Putamen (tissue), 1 donor: ENCODE measurements around the gene ELOA.
A peak's percentile ranks its signal among the peaks of the same experiment; 100 is the strongest.
"Not testable (repeated sequence)": the region's sequence is repeated elsewhere in the genome, so short reads cannot be mapped to it uniquely, and the experiment has no call there.

Source experiments
- DNase-seq: peaks from one replicate; pipeline ENCODE4 v3.0.0-alpha.2; 2016; ENCODE audit warnings: low spot score

ELOA gene

DNA sequence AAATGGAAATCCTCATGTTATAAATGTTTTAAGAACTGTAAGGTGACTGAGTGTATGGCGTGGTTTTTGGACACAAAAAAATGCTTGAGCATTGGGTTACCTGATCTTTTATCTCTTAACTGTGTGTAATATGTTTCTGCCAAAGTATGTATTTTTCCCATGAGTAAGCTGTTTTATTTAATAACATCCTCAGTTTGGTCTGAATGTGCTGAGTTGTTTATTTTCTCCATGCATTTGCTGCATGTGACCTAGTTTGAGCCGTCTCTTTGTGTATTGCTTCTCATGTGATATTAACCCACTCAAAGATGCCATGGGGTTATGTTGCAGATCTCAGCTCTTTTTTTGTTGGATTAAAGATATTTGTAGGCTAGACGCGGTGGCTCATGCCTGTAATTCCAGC, 41.6 kb downstream of the ELOA start:
- DNase-seq: no peak

DNA sequence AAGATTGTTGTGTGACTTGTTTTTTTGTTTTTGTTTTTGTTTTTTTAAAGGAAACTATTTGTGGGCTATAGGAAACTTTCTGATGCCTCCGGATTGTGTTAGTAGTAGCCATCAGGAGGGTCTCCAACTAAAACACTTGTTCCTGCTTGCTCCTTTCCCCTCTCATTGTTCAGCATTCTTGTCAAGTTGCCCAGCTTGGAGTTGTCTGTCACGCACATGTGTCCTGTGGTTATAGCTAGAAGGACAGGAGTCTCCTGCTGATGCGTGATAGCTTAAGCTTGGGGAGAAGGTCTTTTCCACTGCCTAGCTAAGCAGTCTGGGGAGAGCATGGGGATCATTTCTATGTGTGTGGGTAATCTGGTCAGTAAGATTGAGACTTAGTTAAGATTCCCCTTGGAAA, 44.4 kb downstream of the ELOA start:
- no peak for DNase-seq

DNA sequence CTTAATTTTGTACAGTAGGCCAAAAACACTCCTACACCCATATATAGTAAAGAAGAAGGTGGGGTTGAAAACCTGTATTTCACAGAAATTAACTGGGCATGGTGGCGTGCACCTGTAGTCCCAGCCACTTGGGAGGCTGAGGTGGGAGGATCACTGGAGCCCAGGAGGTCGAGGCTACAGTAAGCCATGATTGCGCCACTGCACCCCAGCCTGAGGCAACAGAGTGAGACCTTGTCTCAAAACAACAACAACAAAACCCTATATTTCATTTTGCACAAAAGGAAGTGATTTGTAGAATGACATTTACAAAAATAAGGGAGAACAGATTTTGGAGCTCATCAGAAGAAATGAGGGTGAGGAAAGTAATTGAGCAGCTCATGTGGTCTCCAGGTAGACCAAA, 45.4 kb downstream of the ELOA start:
- no peak for DNase-seq

DNA sequence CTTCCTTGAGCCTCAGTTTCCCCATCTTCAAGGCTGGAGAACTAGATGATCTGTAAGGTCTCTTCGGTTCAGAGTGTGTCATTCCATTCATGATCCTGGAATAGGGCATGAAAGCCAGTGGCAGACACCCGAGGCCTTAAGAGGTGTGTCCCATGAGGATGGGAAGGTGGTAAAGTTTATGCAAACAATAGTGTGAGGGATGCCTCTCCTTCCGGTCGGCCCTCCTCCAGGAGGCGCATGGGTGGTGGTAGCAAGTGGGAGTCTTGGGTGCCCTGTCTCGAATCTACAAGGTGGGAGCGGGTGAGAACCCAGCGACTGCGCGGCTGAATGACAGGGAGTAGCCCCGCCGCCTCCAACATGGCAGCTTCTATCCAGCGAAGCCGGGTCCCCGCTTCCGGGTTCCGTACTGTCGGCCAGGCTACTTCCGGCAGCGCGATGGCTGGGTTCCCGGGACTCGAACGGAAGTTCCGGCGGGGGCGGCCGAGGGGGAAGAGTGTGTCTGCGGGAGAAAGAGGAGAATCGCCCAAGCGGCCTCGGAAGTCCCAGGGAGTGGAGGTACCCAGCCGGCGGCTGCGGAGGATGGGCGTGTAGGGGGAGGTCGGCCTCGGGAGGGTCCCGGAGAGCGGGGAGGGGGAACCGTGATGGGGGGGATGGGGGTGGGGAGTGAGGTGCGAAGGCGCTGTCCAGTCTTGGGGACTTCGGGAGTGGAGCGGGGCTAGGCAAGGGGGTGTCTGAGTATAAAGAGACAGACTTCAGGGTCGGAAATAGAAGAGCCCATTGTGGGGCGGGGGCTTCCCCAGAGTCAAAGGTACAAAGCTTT, 47.6 kb downstream of the ELOA start, which contains the start of gene LYPLA2:
Gene LYPLA2, plus strand, starts transcription at position 450 of the 820 bp plus-strand sequence. CDS start 1,538 bp downstream, outside the sequence.
- peak; percentile 93 for DNase-seq

- DNase-seq: no peak
These were observed 48.3 kb downstream of the ELOA start for GRCh38 chr1:23791516-23792047.

- no peak for DNase-seq
These were observed 49.1 kb downstream of the ELOA start for GRCh38 chr1:23792151-23792945.

DNA sequence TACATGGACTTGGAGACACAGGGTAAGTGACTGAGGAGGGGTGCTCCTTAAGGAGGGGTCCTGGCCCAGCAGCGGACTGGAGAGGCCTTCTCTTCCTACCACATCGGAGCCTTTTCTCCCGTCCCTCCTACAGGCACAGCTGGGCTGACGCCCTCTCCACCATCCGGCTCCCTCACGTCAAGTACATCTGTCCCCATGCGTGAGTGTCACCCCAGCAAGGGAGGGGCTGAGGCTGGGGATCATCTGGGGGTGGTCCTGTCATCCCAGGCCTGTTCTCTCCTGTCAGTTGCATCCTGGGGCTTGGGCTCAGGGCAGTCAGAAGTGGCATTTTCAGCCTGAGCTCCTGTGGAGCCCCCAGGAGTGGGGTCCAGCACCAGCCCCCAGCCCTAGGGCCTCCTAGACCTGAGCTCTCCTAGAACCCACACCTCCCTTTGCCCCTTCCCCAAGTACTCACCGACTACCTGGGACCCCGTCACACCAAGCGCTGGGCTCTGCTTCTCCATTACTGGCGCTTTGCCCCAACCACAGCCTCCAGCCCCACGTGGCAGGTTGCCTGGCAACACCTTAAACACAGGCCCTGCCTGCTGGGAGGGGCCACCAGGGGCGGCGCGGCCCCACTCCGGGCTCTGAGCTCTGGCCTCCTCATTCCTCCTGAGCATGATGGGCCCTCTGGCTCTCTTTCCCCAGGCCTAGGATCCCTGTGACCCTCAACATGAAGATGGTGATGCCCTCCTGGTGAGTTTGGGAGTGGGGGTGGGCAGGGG, 49.9 kb downstream of the ELOA start:
- DNase-seq: no peak

GRCh38 chr1:23793861-23794731, 50.8 kb downstream of the ELOA start:
- DNase-seq: no peak

DNA sequence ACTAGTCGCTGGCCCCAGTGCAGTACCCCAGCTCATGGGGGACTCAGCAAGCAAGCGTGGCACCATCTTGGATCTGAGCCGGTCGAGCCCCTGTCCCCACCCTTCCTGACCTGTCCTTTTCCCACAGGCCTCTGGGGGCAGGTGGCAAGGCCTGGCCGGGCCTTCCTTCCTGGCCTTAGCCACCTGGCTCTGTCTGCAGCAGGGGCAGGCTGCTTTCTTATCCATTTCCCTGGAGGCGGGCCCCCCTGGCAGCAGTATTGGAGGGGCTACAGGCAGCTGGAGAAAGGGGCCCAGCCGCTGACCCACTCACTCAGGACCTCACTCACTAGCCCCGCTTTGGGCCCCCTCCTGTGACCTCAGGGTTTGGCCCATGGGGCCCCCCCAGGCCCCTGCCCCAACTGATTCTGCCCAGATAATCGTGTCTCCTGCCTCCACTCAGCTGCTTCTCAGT, 51.5 kb downstream of the ELOA start:
- not testable (repeated sequence) for DNase-seq

DNA sequence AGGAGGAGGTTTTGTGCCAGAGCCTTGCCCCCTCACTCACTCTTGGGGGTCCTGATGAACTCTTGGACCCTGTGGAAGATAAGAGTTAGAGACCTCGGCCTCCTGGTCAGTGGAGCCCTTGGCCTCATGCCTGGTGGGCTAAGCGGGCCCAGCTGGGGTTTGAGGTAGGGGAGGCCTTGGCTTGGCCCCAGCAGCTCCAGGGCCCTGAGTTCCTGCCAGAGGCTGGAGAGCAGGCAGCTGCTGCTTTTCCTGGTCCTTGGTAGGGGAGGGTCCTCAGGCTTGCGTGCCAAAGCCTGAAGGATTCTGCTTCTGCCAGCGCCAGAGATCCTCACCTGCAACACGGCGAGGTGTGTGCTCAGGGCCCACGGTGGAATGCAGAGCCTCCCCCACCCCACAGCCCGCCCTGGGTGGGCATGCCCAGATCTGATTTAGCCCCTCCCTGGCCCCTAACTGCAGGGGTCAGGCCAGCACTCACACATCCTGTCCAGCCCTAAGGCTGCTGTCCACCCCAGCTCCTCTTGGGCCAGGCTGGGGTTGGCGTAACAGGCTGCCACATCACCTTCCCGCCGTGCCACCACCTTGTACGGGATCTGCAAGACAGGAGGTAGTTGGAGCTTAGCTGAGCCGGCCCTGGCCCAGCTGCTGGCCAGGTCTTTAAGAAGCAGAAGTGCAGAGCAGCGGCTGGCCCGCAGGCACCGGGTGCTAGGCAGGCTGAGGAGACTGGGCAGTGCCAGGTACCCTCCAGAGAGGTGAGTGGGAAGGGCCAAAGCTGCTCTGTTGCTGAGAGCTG, 52.6 kb downstream of the ELOA start:
- no peak for DNase-seq

GRCh38 chr1:23796466-23797271, 53.4 kb downstream of the ELOA start:
- no peak for DNase-seq

- no peak for DNase-seq
These were observed 54.5 kb downstream of the ELOA start for GRCh38 chr1:23797478-23798448.

DNA sequence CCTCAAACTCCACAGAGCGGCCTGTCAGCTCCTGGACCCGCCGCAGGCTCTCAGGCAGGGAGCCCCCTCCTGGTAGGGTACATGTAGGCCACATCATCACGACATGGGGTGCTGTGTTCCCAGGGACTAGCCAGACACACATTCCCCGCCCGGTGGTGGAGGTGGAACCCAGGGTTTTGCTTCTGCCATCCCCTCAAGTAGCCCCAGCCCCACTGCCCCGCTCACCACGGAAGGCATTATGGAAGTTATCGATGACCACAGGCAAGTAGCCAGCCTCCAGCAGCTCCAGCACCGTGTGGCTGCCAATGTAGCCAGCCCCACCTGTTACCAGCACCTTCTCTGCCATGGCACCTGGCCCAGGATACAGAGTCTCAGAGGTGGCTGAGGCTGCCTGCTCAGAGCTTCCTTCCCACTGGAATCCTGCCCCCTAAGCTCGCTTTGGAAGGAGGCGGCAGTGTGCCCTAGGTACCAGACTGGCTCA, 55.4 kb downstream of the ELOA start:
- DNase-seq: no peak

DNA sequence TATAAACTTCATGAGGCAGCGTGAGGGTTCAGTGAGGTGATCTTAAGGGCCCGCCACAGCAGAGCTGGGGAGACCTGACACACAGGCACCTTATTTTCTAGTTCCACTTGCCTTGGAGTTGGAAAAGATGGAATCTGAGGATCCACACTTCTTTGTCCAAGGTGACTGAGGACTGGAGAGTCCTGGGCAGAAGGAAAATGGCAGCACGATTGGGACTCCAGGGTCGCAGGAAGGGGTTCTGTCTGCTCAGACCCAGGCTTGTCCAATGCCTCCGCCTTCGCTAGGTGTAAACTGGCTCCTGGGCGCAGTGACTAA, 55.9 kb downstream of the ELOA start:
- DNase-seq: no peak

DNA sequence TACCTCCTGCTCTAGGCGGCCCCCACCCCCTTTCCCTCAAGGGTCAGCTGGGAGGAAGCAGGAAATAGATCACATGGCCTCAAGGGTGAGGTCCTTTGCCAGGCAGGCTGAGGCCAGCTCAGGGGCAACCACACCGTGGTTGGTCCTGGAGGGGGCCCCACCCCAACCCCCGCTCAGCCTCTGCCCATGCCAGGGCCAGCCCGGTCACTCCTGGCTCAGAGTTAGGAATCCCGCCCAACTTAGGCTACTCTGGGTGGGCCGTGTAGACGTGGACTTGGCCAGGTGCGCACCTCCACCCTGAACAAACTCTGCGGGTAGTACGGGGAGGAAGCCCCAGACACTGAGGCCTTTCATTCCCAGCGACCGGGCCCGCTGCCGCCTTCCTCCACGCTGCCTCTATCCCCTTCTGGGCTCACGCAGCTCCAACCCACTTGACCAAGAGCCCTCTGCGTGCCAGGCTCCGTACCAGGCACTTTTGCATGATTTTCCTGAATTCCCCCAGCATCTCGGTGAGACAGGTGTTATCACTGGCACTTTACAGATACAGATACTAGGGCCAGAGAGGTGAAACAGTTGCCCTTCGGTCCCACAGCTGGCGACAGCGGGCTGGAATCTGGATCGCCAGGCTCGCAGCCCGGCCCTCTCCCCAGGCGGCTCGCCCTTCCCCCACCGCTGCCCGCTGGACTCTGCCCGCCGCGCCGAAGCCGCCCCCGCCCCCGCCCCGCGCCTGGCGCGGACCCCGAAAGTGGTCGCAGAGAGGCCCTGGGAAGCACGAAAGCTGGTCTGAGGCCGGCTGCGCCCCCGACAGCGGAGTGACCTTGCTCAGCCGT, 56.5 kb downstream of the ELOA start:
- DNase-seq: no peak

- DNase-seq: peak; percentile 96
These were observed 57.4 kb downstream of the ELOA start, which contains the start of gene GALE for GRCh38 chr1:23800400-23801337. Gene GALE, minus strand, starts transcription at chr1:23800754. Its CDS starts 1,747 bp downstream, at chr1:23799007.
